MM.1S (cell line): ENCODE results near the gene CHMP5.
A peak's percentile ranks its signal among the peaks of the same experiment; 100 is the strongest.

Experiments used
- DNase-seq: peaks from one replicate; pipeline ENCODE4 v3.0.0-alpha.2; 2015
- H2AFZ ChIP-seq: fragments of 300-600 bp; sonication (generic); 2 replicates; pipeline ENCODE4 v1.6.0; 2016; ENCODE audit warnings: antibody characterized with exemption, low read length
- H3F3A ChIP-seq: fragments of 300-600 bp; sonication (generic); 2 replicates; pipeline ENCODE4 v1.6.1; 2016; ENCODE audit warnings: mild to moderate bottlenecking, antibody characterized with exemption, low read length, moderate library complexity, mixed read lengths; ENCODE audit not compliant: insufficient read depth
- H3K27ac ChIP-seq: fragments of 300-600 bp; sonication (generic); 2 replicates; pipeline ENCODE4 v1.5.1; 2016; ENCODE audit warnings: mild to moderate bottlenecking, low read length
- H3K27me3 ChIP-seq: fragments of 300-600 bp; sonication (generic); replicated peaks from 2 replicates; pipeline ENCODE4 v1.6.0; 2016; ENCODE audit warnings: low read length; ENCODE audit not compliant: insufficient read depth
- H3K36me3 ChIP-seq: fragments of 300-600 bp; sonication (generic); replicated peaks from 2 replicates; pipeline ENCODE4 v1.6.1; 2016; ENCODE audit warnings: mild to moderate bottlenecking, low read length, mixed read lengths; ENCODE audit not compliant: insufficient read depth
- H3K4me1 ChIP-seq: fragments of 300-600 bp; sonication (generic); 2 replicates; pipeline ENCODE4 v1.6.1; 2016; ENCODE audit warnings: low read length, mixed read lengths
- H3K4me2 ChIP-seq: fragments of 300-600 bp; sonication (generic); 2 replicates; pipeline ENCODE4 v1.6.0; 2016; ENCODE audit warnings: low read depth, low read length
- H3K4me3 ChIP-seq: fragments of 300-600 bp; sonication (generic); 2 replicates; pipeline ENCODE4 v1.5.1; 2016; ENCODE audit warnings: low read length, mixed read lengths
- H3K79me2 ChIP-seq: fragments of 300-600 bp; sonication (generic); 2 replicates; pipeline ENCODE4 v1.6.1; 2016; ENCODE audit warnings: mixed run types, low read length, mixed read lengths
- H3K9ac ChIP-seq: fragments of 300-600 bp; sonication (generic); 2 replicates; pipeline ENCODE4 v1.6.1; 2016; ENCODE audit warnings: low read length, mixed read lengths
- H3K9me2 ChIP-seq: fragments of 300-600 bp; sonication (generic); replicated peaks from 2 replicates; pipeline ENCODE4 v1.6.1; 2016; ENCODE audit warnings: mild to moderate bottlenecking, low read length, mixed read lengths; ENCODE audit not compliant: insufficient read depth
- H3K9me3 ChIP-seq: fragments of 300-600 bp; sonication (generic); replicated peaks from 2 replicates; pipeline ENCODE4 v1.6.1; 2016; ENCODE audit warnings: mild to moderate bottlenecking, low read length, mixed read lengths; ENCODE audit not compliant: insufficient read depth
- H4K20me1 ChIP-seq: fragments of 300-600 bp; sonication (generic); 2 replicates; pipeline ENCODE4 v1.6.1; 2016; ENCODE audit warnings: mild to moderate bottlenecking, low read length, moderate library complexity, mixed read lengths; ENCODE audit not compliant: insufficient read depth
- CTCF ChIP-seq: fragments of 300-600 bp; sonication (generic); IDR thresholded peaks from 2 replicates; pipeline ENCODE4 v1.5.1; 2016; ENCODE audit warnings: antibody characterized with exemption, low read length, mixed read lengths
- EZH2 ChIP-seq: fragments of 300-600 bp; sonication (generic); optimal IDR thresholded peaks from 2 replicates; pipeline ENCODE3; 2017; ENCODE audit warnings: low read depth, mild to moderate bottlenecking, antibody characterized with exemption, low read length, mixed read lengths
- EZH2phosphoT487 ChIP-seq: fragments of 300-600 bp; sonication (generic); IDR thresholded peaks from 2 replicates; pipeline ENCODE4 v1.6.1; 2018; ENCODE audit warnings: antibody characterized with exemption, low read length

CHMP5 gene

GRCh38 chr9:33246269-33246860 lies 18.5 kb upstream of the CHMP5 start:
- Histone ChIP-seq H3K27ac (no peak overlapping the region), H3K9ac (no peak overlapping the region), H2AFZ (no peak overlapping the region), H3K4me3 (no peak overlapping the region), H3K4me2 (no peak overlapping the region), H3K9me2 (no peaks in the 10 kb centered on the region), H3K4me1 (peaks cover 25% of the 10 kb centered on the region), H4K20me1 (no peaks in the 10 kb centered on the region), H3F3A (peaks cover 24% of the 10 kb centered on the region), H3K9me3 (no peaks in the 10 kb centered on the region), H3K36me3 (no peaks in the 10 kb centered on the region), H3K27me3 (no peaks in the 10 kb centered on the region), H3K79me2 (no peaks in the 10 kb centered on the region)
- no peak for DNase-seq
- no peak for TF ChIP-seq EZH2
- TF ChIP-seq EZH2phosphoT487, result no peak
- TF ChIP-seq CTCF, result no peak

GRCh38 chr9:33248606-33249005 lies 16.2 kb upstream of the CHMP5 start:
- H2AFZ ChIP-seq, result no peak overlapping the region
- H3K27ac ChIP-seq, result peak overlapping the region; percentile 67; the same call in 1 of the 2 replicates
- H3K4me3 ChIP-seq, result no peak overlapping the region
- no peak for DNase-seq
- H3F3A ChIP-seq, result peaks cover 24% of the 10 kb centered on the region
- H3K36me3 ChIP-seq, result peaks cover 4% of the 10 kb centered on the region; the same call in 1 of the 2 replicates
- H3K79me2 ChIP-seq, result no peaks in the 10 kb centered on the region
- H4K20me1 ChIP-seq, result no peaks in the 10 kb centered on the region
- H3K4me2 ChIP-seq, result peak overlapping the region; percentile 49; the same call in 1 of the 2 replicates
- no peaks in the 10 kb centered on the region for H3K9me2 ChIP-seq
- H3K27me3 ChIP-seq, result no peaks in the 10 kb centered on the region
- peaks cover 25% of the 10 kb centered on the region for H3K4me1 ChIP-seq
- no peaks in the 10 kb centered on the region for H3K9me3 ChIP-seq
- H3K9ac ChIP-seq, result no peak overlapping the region
- no peak for TF ChIP-seq EZH2phosphoT487
- TF ChIP-seq EZH2, result no peak

- Histone ChIP-seq H3K4me2 (peak overlapping the region; percentile 49; the same call in 1 of the 2 replicates), H3K9me2 (no peaks in the 10 kb centered on the region), H3K36me3 (peaks cover 4% of the 10 kb centered on the region; the same call in 1 of the 2 replicates), H3K27ac (peak overlapping the region; percentile 67), H3K9ac (no peak overlapping the region), H4K20me1 (no peaks in the 10 kb centered on the region), H3K4me3 (no peak overlapping the region), H3F3A (peaks cover 24% of the 10 kb centered on the region), H3K27me3 (no peaks in the 10 kb centered on the region), H3K9me3 (no peaks in the 10 kb centered on the region), H3K79me2 (no peaks in the 10 kb centered on the region), H3K4me1 (peaks cover 25% of the 10 kb centered on the region), H2AFZ (no peak overlapping the region)
- TF ChIP-seq CTCF, result peak; percentile 14; the same call in 1 of the 2 replicates
- no peak for TF ChIP-seq EZH2
- DNase-seq, result peak; percentile 76
Observed at GRCh38 chr9:33249087-33249658, 15.7 kb upstream of the CHMP5 start.

- H3K9ac ChIP-seq, result no peak overlapping the region
- peaks cover 24% of the 10 kb centered on the region for H3F3A ChIP-seq
- peaks cover 7% of the 10 kb centered on the region for H3K36me3 ChIP-seq
- peak; percentile 33 for DNase-seq
- H2AFZ ChIP-seq, result no peak overlapping the region
- no peaks in the 10 kb centered on the region for H3K27me3 ChIP-seq
- H3K27ac ChIP-seq, result peak overlapping the region; percentile 67
- no peak overlapping the region for H3K4me3 ChIP-seq
- no peaks in the 10 kb centered on the region for H3K9me2 ChIP-seq
- H3K4me2 ChIP-seq, result peak overlapping the region; percentile 49; the same call in 1 of the 2 replicates
- H3K4me1 ChIP-seq, result peaks cover 25% of the 10 kb centered on the region
- H3K79me2 ChIP-seq, result no peaks in the 10 kb centered on the region
- no peak for TF ChIP-seq EZH2phosphoT487
- no peak for TF ChIP-seq EZH2
- no peak for TF ChIP-seq CTCF
- no peaks in the 10 kb centered on the region for H3K9me3 ChIP-seq
- H4K20me1 ChIP-seq, result no peaks in the 10 kb centered on the region
Observed at GRCh38 chr9:33249983-33250382, 14.9 kb upstream of the CHMP5 start.
